TTC549 (cell line): Measurements from ENCODE around the gene TAF3.
A peak's percentile ranks its signal among the peaks of the same experiment; 100 is the strongest.
"Not testable (repeated sequence)": the region's sequence is repeated elsewhere in the genome, so short reads cannot be mapped to it uniquely, and the experiment has no call there.

Experiments used
- FAIRE-seq: peaks from 2 replicates; lab custom pipeline; 2012; peaks lifted over from hg19 to GRCh38; lab: Jason Lieb, UNC

TAF3 gene

GRCh38 chr10:7811000-7811399 is 7.3 kb upstream of the TAF3 start:
- no peak for FAIRE-seq

DNA sequence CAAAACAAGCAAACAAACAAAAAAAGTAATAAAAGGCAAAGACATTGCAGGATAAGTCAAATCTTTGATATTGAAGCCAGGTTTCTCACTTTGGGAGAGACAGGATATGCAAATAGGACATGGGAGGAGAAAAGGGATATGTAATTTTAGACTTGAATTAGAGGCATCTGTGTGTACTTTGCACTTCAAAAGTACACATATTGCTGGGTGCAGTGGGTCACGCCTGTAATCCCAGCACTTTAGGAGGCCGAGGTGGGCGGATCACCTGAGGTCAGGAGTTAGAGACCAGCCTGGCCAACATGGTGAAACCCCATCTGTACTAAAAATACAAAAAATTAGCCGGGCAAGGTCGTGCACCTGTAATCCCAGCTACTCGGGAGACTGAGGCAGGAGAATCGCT is 6.6 kb upstream of the TAF3 start:
- not testable (repeated sequence) for FAIRE-seq

GRCh38 chr10:7813481-7813880 is 4.8 kb upstream of the TAF3 start:
- FAIRE-seq = no peak

- no peak for FAIRE-seq
Observed at GRCh38 chr10:7817576-7817975, 729 bp upstream of the TAF3 start.

DNA sequence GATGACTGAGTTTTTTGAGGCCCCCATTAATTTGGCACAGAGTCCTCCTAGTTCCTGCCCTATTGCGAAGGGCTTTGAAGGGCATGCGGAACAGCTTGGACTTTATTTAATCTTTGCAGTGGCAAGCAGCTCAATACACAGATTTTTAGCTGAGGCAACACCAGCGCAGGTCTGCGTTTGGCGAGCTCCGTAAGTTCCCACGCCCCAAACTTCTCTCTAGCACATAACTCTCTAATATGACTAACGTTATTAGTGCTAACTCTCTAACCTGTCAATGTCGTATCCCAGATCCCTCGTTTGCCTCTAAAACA is 366 bp upstream of the TAF3 start:
- FAIRE-seq = no peak

DNA sequence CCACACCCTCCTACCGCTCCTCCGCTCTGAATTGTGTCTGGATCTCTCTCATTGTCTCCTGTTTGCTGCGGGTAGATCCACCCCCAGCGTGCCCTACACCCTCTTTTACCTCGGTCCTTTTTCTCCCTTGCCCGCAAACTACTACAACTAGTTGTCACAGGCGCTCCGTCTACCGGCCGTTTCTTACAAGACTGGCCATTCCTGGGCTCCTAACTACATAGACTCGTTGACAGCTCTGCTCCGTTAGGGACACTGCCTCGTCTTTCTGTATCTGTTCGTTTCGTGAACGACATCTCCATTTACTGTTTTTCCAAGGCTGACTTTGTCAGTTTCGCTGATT is 786 bp downstream of the TAF3 start:
- FAIRE-seq = no peak

- no peak for FAIRE-seq
Observed at GRCh38 chr10:7824251-7824650, 5.9 kb downstream of the TAF3 start.

DNA sequence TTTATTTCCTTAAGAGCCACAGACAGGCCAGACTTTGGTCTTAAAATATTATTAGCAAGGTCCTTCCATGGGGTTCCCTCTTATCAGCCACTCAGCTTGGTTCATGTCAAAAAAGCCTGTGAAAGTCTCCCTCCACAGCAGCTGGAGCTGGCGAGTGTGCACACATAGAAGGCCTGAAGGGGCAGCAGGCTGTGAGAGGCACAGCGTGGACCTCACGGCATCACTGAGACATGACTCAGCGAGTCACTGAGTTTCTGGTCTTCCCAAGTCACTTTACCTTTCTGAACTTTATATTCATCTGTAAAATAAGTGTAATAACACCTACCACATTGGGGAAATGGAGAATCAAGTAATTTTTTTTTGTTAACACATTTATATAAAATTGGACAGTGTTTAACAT is 8.7 kb downstream of the TAF3 start:
- no peak for FAIRE-seq

GRCh38 chr10:7829289-7829834 is 11.1 kb downstream of the TAF3 start:
- no peak for FAIRE-seq

DNA sequence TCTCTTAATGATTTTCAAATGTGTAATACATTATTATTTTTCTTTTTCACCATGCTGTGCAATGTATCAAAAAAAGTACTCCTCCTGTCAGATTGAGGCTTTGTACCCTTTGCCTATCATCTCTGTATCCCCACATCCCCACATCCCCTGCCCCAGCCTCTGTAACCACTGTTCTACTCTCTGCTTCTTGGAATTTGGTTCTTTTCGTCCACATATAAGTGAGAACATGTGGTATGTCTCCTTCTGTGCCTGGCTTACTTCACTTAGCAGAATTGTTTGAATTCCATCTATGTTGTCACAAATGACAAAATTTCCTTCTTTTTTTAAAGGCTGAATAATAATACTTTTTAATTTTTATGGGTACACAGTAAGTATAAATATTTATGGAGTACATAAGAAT is 13.8 kb downstream of the TAF3 start:
- FAIRE-seq = no peak

DNA sequence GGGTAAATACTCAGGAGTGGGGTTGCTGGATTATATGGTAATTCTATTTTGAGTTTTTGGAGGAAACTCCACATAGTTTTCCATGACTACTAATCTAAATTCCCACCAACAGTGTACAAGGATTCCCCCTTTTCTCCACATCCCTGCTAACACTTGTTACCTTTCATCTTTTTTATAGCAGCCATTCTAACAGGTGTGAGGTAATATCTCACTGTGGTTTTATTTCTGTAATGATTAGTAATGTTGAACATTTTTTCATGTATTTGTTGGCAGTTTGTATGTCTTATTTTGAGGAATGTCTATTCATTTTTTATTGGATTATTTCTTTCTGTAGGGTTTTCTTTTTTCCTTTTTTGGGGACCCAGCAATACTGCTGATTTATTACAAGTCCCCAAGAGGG is 14.9 kb downstream of the TAF3 start:
- FAIRE-seq = no peak

GRCh38 chr10:7834262-7834661 is 16.0 kb downstream of the TAF3 start:
- FAIRE-seq = no peak

GRCh38 chr10:7836571-7836970 is 18.3 kb downstream of the TAF3 start:
- no peak for FAIRE-seq

DNA sequence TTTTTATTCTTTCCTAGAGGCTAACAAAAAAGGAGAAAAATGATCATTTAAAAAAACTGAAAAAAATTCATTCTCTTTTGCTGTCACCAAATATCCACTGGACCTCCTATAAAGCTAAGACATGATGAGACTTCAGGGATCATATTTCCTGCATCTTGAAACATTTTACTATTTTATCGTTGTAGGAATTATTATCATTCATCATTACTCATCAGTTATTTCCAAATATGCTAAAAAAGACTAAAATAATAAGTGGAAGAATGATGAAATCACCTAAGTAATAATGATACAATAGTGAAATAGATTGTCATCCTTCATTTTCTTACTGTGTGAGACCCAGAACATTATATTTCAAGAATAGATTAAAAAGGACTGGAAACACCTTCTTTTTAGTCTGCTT is 28.3 kb downstream of the TAF3 start:
- no peak for FAIRE-seq

DNA sequence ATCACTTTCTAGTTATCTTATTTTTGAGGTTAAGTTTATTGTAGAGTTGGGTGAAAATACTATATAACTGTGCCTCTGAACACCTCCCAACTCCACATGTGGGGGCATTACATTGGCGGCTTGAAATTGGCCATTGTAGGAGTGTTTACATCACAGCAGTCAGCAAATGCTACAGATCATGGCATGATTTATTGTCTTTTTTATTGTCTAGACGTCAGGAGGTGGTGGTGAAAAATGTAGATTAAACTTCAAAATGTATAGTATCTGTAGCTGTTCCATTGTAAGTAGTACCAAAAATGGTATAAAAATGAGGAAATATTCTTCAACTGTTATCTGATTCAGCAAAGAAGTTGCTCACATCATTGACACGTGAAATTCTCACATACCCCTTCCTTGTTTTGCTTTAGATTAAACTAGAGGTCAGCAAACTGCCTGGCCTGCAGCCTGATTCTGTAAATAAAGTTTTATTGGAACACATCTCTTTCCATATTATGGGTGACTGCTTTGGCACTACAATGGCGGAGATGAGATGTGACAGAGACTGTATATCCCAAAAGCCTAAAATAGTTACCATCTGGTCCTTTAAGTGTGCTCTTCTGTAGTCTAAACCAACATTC is 35.0 kb downstream of the TAF3 start:
- no peak for FAIRE-seq

DNA sequence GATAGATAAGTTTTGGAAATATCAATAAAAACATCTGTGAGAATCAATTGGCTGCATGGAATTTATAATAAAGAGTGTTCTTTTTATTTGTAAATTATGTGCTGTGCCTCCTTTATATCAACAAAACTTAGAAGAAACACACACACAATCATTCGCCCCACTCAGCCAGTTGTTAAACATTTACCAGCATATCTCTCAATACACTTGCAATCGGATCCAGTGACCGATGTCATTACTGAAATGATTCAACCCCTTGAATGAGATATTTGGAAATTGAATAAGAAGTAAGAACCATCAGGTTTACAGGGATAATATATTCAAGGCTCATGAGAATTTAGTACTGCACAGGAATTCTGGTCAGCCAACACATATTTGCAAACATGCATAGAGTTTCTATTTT is 35.6 kb downstream of the TAF3 start:
- no peak for FAIRE-seq

GRCh38 chr10:7855205-7855604 is 36.9 kb downstream of the TAF3 start:
- no peak for FAIRE-seq

GRCh38 chr10:7856678-7857077 is 38.4 kb downstream of the TAF3 start:
- no peak for FAIRE-seq

GRCh38 chr10:7857262-7857661 is 39.0 kb downstream of the TAF3 start:
- FAIRE-seq = no peak

- FAIRE-seq = no peak
Observed at GRCh38 chr10:7861509-7862120, 43.3 kb downstream of the TAF3 start.

DNA sequence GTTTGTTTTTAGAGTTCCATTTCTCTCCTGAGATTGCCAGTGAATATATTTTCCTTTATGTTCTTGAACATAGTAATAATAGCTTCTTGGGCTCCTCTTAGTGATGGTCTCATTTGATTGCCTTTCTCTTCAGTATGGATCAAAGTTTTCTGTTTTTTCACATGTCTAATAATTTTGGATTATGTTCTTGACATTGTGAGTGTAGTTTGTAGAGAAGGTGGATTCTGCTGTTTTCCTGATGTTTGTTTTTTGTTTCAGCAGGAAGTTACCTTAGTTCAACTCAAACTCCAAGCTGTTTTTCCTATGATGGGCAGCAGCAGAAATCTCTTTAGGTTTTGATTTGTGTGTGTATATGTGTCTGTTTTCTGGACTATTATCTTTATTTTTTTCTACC is 43.8 kb downstream of the TAF3 start:
- no peak for FAIRE-seq

GRCh38 chr10:7866176-7866575 is 47.9 kb downstream of the TAF3 start:
- FAIRE-seq = no peak

DNA sequence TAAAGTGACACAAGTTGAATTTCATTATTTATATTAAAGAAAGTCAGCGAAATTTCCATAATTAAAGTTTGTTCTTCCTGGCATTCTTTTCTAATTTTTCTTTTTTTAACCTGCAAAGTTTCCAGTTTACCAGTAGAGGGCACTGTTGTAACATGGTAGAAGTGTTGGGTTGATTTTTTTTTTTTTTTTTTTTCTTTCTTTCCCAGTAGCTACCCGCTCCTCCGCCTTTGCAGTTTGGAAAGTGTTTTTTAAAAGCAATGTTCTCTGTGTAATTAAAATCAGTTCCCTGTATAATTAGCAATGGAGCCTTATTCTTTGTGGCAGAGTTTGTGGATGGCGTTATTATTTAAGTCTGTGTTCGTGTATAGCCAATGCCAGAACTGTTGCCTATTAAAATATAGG is 53.7 kb downstream of the TAF3 start:
- peak; percentile 96 for FAIRE-seq

DNA sequence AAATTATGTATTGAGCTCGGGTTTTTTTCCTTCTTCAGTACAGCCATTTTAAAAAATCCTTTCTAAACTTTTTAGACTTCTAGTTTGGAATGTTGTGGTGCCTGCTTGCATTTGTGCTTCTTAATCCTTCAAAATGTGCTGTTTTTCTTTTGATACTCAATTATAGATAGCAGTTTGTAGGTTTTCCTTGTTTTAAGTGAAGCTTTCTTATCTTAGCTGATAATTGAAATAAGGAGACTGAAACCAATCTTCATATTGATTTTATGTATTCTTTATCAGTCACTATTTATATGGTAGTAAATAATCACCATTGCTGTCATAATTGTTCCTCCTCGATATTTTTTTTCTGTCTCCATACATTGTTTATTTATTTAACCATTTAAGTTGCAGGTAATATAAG is 56.6 kb downstream of the TAF3 start:
- no peak for FAIRE-seq
